Neuronal stem cell (in vitro differentiated cells): ENCODE results near the gene ATP1A4.

Experiments used
- DNase-seq: peaks from one replicate; pipeline ENCODE4 v3.0.0-alpha.2; 2013; ENCODE audit warnings: low spot score
- H2AFZ ChIP-seq: one replicate; pipeline ENCODE4 v1.6.1; 2013; ENCODE audit warnings: mild to moderate bottlenecking, low read length, inconsistent platforms
- H2AK5ac ChIP-seq: 2 replicates; pipeline ENCODE4 v1.6.1; 2013; ENCODE audit warnings: low read depth, mild to moderate bottlenecking, inconsistent platforms, low read length, moderate library complexity, mixed read lengths
- H2BK120ac ChIP-seq: 2 replicates; pipeline ENCODE4 v1.6.1; 2013; ENCODE audit warnings: low read depth, mild to moderate bottlenecking, inconsistent platforms, low read length, moderate library complexity, mixed read lengths
- H2BK12ac ChIP-seq: one replicate; pipeline ENCODE4 v1.6.1; 2013; ENCODE audit warnings: low read length, inconsistent platforms
- H2BK15ac ChIP-seq: 2 replicates; pipeline ENCODE4 v1.6.1; 2013; ENCODE audit warnings: mild to moderate bottlenecking, low read length, inconsistent platforms, mixed read lengths
- H2BK5ac ChIP-seq: one replicate; pipeline ENCODE4 v1.6.1; 2013; ENCODE audit warnings: inconsistent platforms, mild to moderate bottlenecking, low read length, moderate library complexity
- H3K14ac ChIP-seq: one replicate; pipeline ENCODE4 v1.6.1; 2013; ENCODE audit warnings: low read length, inconsistent platforms
- H3K18ac ChIP-seq: 2 replicates; pipeline ENCODE4 v1.6.1; 2013; ENCODE audit warnings: low read length, inconsistent platforms
- H3K23ac ChIP-seq: 2 replicates; pipeline ENCODE4 v1.6.1; 2013; ENCODE audit warnings: low read depth, mild to moderate bottlenecking, mixed read lengths, low read length, inconsistent platforms; ENCODE audit not compliant: poor library complexity
- H3K27ac ChIP-seq: replicated peaks from 3 replicates; pipeline ENCODE4 v1.5.1; 2013; ENCODE audit warnings: low read length, inconsistent platforms
- H3K27me3 ChIP-seq, 3 experiments: 2 replicates each; pipeline ENCODE4 v1.6.1; 2013; ENCODE audit warnings: low read length in 3 of 3, mild to moderate bottlenecking in 2 of 3, inconsistent platforms in 1 of 3, low read depth in 1 of 3, mixed read lengths in 1 of 3, moderate library complexity in 1 of 3; ENCODE audit not compliant: control insufficient read depth in 3 of 3, insufficient read depth in 3 of 3
- H3K36me3 ChIP-seq, 2 donors: replicated peaks in 1 of 2; 2 replicates each; pipeline ENCODE4 v1.6.1; 2013; ENCODE audit warnings: low read length in 2 of 2; ENCODE audit not compliant: control insufficient read depth in 2 of 2, insufficient read depth in 2 of 2
- H3K4ac ChIP-seq: 2 replicates; pipeline ENCODE4 v1.6.1; 2013; ENCODE audit warnings: inconsistent platforms, mild to moderate bottlenecking, low read length, moderate library complexity
- H3K4me1 ChIP-seq, 2 donors: 1 replicate in 1 of 2; 2 replicates in 1 of 2; pipeline ENCODE4 v1.6.1; 2013; ENCODE audit warnings: low read length in 2 of 2, low read depth in 1 of 2; ENCODE audit not compliant: control insufficient read depth in 2 of 2, insufficient read depth in 1 of 2
- H3K4me2 ChIP-seq: one replicate; pipeline ENCODE4 v1.6.1; 2013; ENCODE audit warnings: mild to moderate bottlenecking, low read length, inconsistent platforms; ENCODE audit not compliant: insufficient read depth, poor library complexity, severe bottlenecking
- H3K4me3 ChIP-seq, 2 donors: 2 replicates each; pipeline ENCODE4 v1.5.1; 2013; ENCODE audit warnings: low read length in 2 of 2, mild to moderate bottlenecking in 2 of 2, inconsistent platforms in 1 of 2, moderate library complexity in 1 of 2
- H3K79me1 ChIP-seq: one replicate; pipeline ENCODE4 v1.6.1; 2013; ENCODE audit warnings: low read depth, mild to moderate bottlenecking, inconsistent platforms, low read length, moderate library complexity
- H3K9ac ChIP-seq: one replicate; pipeline ENCODE4 v1.6.1; 2013; ENCODE audit warnings: mild to moderate bottlenecking, low read depth, low read length, inconsistent platforms; ENCODE audit not compliant: poor library complexity
- H3K9me3 ChIP-seq, 2 donors: replicated peaks in 1 of 2; 2 replicates each; pipeline versions ENCODE3 to v1.6.1; 2013; ENCODE audit warnings: low read length in 2 of 2, mild to moderate bottlenecking in 2 of 2, inconsistent platforms in 1 of 2, low read depth in 1 of 2, mixed read lengths in 1 of 2, moderate library complexity in 1 of 2; ENCODE audit not compliant: control insufficient read depth in 2 of 2, insufficient read depth in 1 of 2
- H4K8ac ChIP-seq: one replicate; pipeline ENCODE4 v1.6.1; 2013; ENCODE audit warnings: low read depth, mild to moderate bottlenecking, inconsistent platforms, low read length, moderate library complexity
- H4K91ac ChIP-seq: one replicate; pipeline ENCODE4 v1.6.1; 2013; ENCODE audit warnings: low read length, low read depth, mild to moderate bottlenecking, inconsistent platforms; ENCODE audit not compliant: poor library complexity
- WGBS, 2 donors: extraction: QIAGEN DNeasy Blood & Tissue Kit; methylation state at CpG; one replicate each; pipeline ENCODE4 v1.1.7; 2013; ENCODE audit warnings: missing lambda C conversion rate in 2 of 2, mixed read lengths in 1 of 2; ENCODE audit not compliant: insufficient read length in 2 of 2, insufficient replicate concordance in 1 of 2; ENCODE audit errors: extremely low coverage in 2 of 2; 5-methylcytosine and 5-hydroxymethylcytosine counted together

ATP1A4 gene

GRCh38 chr1:160139840-160140239 lies 11.6 kb upstream of the ATP1A4 start:
- Histone ChIP-seq H3K79me1 (no peaks in the 10 kb centered on the region), H4K8ac (no peak overlapping the region), H3K4me2 (no peak overlapping the region), H2BK15ac (no peak overlapping the region), H3K9me3 (peaks cover 0 to 3% of the 10 kb centered on the region in 2 donors), H3K27me3 (no peaks in the 10 kb centered on the region), H3K18ac (no peak overlapping the region), H3K4me1 (no peaks in the 10 kb centered on the region), H2BK12ac (no peak overlapping the region), H3K36me3 (peaks cover 3 to 50% of the 10 kb centered on the region in 2 donors), H2AK5ac (no peak overlapping the region), H3K27ac (no peak overlapping the region), H2BK120ac (no peak overlapping the region), H3K9ac (no peak overlapping the region), H3K4me3 (no peak overlapping the region), H3K14ac (no peak overlapping the region), H2AFZ (no peak overlapping the region), H4K91ac (no peak overlapping the region), H3K4ac (no peak overlapping the region), H3K23ac (no peak overlapping the region), H2BK5ac (no peak overlapping the region)
- WGBS, 2 donors = no CpG with 5 or more reads among the region's 8 CpGs
- no peak for DNase-seq

DNA sequence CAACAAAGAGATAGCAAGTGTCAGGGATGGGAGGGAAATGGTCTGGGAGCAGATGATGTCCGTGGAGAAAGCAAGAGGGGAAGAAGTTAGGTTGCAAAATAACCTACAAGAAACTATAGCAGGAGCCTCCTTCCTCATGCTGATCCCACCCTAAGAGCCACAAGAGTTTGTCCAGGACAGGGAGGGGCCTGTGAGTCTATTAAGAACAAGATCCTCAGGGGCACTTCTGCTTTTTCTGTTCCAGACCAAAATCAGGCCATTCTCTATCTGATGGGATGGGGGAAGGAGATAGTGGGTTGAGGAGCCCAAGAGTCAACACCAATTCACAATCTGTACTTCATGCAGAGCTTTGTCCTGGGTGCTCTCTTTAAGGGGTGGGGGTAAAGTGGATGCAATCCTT lies 7.7 kb upstream of the ATP1A4 start:
- H3K9me3 ChIP-seq = peaks cover 0 to 3% of the 10 kb centered on the region in 2 donors

GRCh38 chr1:160144921-160145320 lies 6.5 kb upstream of the ATP1A4 start:
- H4K91ac ChIP-seq = no peak overlapping the region
- no peak overlapping the region for H3K23ac ChIP-seq
- H3K9ac ChIP-seq = no peak overlapping the region
- H2BK12ac ChIP-seq = no peak overlapping the region
- H3K27ac ChIP-seq = peak overlapping the region; percentile 3
- WGBS, 2 donors = no CpG with 5 or more reads among the region's 4 CpGs
- no peak overlapping the region for H2AFZ ChIP-seq
- no peaks in the 10 kb centered on the region for H3K79me1 ChIP-seq
- H3K36me3 ChIP-seq = peaks cover 0 to 15% of the 10 kb centered on the region in 2 donors
- no peak overlapping the region for H2BK15ac ChIP-seq
- H3K4me2 ChIP-seq = no peak overlapping the region
- H3K9me3 ChIP-seq = peaks cover 0 to 3% of the 10 kb centered on the region in 2 donors
- H3K4me3 ChIP-seq = no peak overlapping the region
- no peak overlapping the region for H2BK5ac ChIP-seq
- H2BK120ac ChIP-seq = no peak overlapping the region
- DNase-seq = no peak
- no peak overlapping the region for H4K8ac ChIP-seq
- no peaks in the 10 kb centered on the region for H3K27me3 ChIP-seq
- H2AK5ac ChIP-seq = no peak overlapping the region
- H3K4me1 ChIP-seq = peaks cover 0 to 2% of the 10 kb centered on the region in 2 donors
- H3K4ac ChIP-seq = no peak overlapping the region
- no peak overlapping the region for H3K14ac ChIP-seq
- no peak overlapping the region for H3K18ac ChIP-seq

More for the DNA sequence above, 7.7 kb upstream of the ATP1A4 start:
- Histone ChIP-seq H3K4ac (no peak overlapping the region), H2AK5ac (no peak overlapping the region), H3K14ac (no peak overlapping the region), H2AFZ (no peak overlapping the region), H2BK15ac (no peak overlapping the region), H3K18ac (no peak overlapping the region), H2BK120ac (no peak overlapping the region), H3K4me3 (no peak overlapping the region), H3K4me2 (no peak overlapping the region), H3K79me1 (no peaks in the 10 kb centered on the region), H3K9ac (no peak overlapping the region), H4K8ac (no peak overlapping the region), H2BK5ac (no peak overlapping the region), H4K91ac (no peak overlapping the region), H3K36me3 (peaks cover 0 to 22% of the 10 kb centered on the region in 2 donors), H3K4me1 (peaks cover 0 to 2% of the 10 kb centered on the region in 2 donors), H3K27me3 (no peaks in the 10 kb centered on the region), H2BK12ac (no peak overlapping the region), H3K27ac (no peak overlapping the region), H3K23ac (no peak overlapping the region)
- no CpG with 5 or more reads among the region's 1 CpG for WGBS, 2 donors
- DNase-seq = no peak

GRCh38 chr1:160146107-160146506 lies 5.3 kb upstream of the ATP1A4 start:
- no peak overlapping the region for H4K8ac ChIP-seq
- no peak overlapping the region for H3K27ac ChIP-seq
- H3K4ac ChIP-seq = no peak overlapping the region
- DNase-seq = no peak
- H3K36me3 ChIP-seq = peaks cover 0 to 7% of the 10 kb centered on the region in 2 donors
- H3K4me1 ChIP-seq = peaks cover 0 to 2% of the 10 kb centered on the region in 2 donors
- H3K23ac ChIP-seq = no peak overlapping the region
- H3K9me3 ChIP-seq = peaks cover 0 to 3% of the 10 kb centered on the region in 2 donors
- H2AK5ac ChIP-seq = no peak overlapping the region
- H2BK15ac ChIP-seq = no peak overlapping the region
- H2AFZ ChIP-seq = no peak overlapping the region
- no peak overlapping the region for H3K14ac ChIP-seq
- H2BK120ac ChIP-seq = no peak overlapping the region
- H3K18ac ChIP-seq = no peak overlapping the region
- H3K4me2 ChIP-seq = no peak overlapping the region
- H3K9ac ChIP-seq = no peak overlapping the region
- WGBS, 2 donors = no CpG with 5 or more reads among the region's 14 CpGs
- no peak overlapping the region for H2BK12ac ChIP-seq
- H2BK5ac ChIP-seq = no peak overlapping the region
- H3K27me3 ChIP-seq = no peaks in the 10 kb centered on the region
- no peak overlapping the region for H3K4me3 ChIP-seq
- no peaks in the 10 kb centered on the region for H3K79me1 ChIP-seq
- H4K91ac ChIP-seq = no peak overlapping the region
